ENCODE measurements around the gene GREM2.
A peak's percentile ranks its signal among the peaks of the same experiment; 100 is the strongest.

GREM2 gene

GRCh38 chr1:240611619-240612480 is at the start of gene GREM2:
Gene GREM2 (minus strand): TSS chr1:240612155. CDS start chr1:240493475, 118,680 bp downstream.
- no peaks in the 10 kb centered on the region for H3K36me3 ChIP-seq (ENCODE audit: insufficient read depth, low read length)
- peak within 1 kb of the TSS; percentile 91 for H2AFZ ChIP-seq (ENCODE audit: low read length, unreplicated experiment)
- no peak within 1 kb of the TSS for H3K27ac ChIP-seq (ENCODE audit: low read depth, low read length)
- H3K4me3 ChIP-seq (ENCODE audit: low read depth, low read length) = peak within 1 kb of the TSS; percentile 78
- no peaks in the 10 kb centered on the region for H3K27me3 ChIP-seq (ENCODE audit: insufficient read depth, low read length)
- no peaks in the 10 kb centered on the region for H3K79me2 ChIP-seq (ENCODE audit: control insufficient read depth, insufficient read depth, low read length, unreplicated experiment)
- H3K4me1 ChIP-seq (ENCODE audit: control insufficient read depth, insufficient read depth, low read length, unreplicated experiment) = peaks cover 9% of the 10 kb centered on the region

DNA sequence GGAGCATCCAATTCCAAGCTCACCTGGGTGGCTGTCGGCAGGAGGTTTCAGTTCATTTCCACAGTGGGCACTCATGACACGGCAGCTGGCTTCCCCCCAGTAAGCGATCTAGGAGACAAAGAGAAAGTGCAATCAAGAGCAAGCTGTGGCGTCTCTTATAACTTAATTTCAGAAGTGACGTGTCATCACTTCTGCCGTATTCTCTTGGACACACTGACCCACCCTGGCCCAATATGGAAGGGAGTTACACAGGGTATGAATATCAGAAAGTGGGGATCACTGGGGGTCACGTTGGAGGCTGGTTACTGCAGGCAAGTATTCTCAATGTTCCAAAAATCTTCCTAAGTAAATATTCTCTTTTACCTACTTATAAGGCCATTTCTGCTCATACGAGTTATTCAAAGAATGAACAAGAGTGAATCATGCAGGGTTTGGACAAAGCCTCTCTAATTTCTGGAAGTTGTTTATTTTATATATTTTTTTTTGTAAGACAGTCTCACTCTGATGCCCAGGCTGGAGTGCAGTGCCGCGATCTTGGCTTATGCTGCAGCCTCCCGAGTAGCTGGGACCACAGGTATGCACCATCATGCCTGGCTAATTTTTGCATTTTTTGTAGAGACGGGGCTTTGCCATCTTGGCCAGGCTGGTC is 46.5 kb upstream of the GREM2 start:
- Histone ChIP-seq H3K4me3 (ENCODE audit: low read depth, low read length) (peak overlapping the region; percentile 74), H2AFZ (ENCODE audit: low read length, unreplicated experiment) (peak overlapping the region; percentile 75), H3K79me2 (ENCODE audit: control insufficient read depth, insufficient read depth, low read length, unreplicated experiment) (no peaks in the 10 kb centered on the region)

DNA sequence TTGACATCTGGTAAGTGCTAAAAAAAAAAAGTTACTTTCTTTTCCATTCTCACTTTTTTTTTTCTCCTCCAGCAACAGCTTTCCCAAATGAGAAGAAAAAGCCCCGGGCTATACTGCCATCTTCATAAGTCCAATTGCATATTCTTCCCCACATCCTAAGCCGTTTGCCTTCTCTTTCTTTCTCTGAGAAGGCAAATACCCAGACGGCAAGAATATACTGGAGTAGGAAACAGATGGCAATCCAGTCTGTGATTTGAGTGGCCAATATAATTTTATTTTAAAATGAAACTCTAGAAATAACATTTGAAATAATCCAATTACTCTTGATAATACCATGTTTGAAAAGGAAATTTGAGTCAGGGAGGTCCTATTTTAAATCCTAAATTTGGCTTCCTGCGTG is 44.6 kb upstream of the GREM2 start:
- peaks cover 14% of the 10 kb centered on the region for H3K4me1 ChIP-seq (ENCODE audit: control insufficient read depth, insufficient read depth, low read length, unreplicated experiment)
- no peak overlapping the region for H3K4me3 ChIP-seq (ENCODE audit: low read depth, low read length)
- no peaks in the 10 kb centered on the region for H3K36me3 ChIP-seq (ENCODE audit: insufficient read depth, low read length)
- H3K27ac ChIP-seq (ENCODE audit: low read depth, low read length) = no peak overlapping the region
- no peak overlapping the region for H2AFZ ChIP-seq (ENCODE audit: low read length, unreplicated experiment)
- H3K79me2 ChIP-seq (ENCODE audit: control insufficient read depth, insufficient read depth, low read length, unreplicated experiment) = no peaks in the 10 kb centered on the region
- H3K27me3 ChIP-seq (ENCODE audit: insufficient read depth, low read length) = no peaks in the 10 kb centered on the region

More for the DNA sequence above, 46.5 kb upstream of the GREM2 start:
- H3K36me3 ChIP-seq (ENCODE audit: insufficient read depth, low read length) = no peaks in the 10 kb centered on the region
- no peak overlapping the region for H3K27ac ChIP-seq (ENCODE audit: low read depth, low read length)
- H3K27me3 ChIP-seq (ENCODE audit: insufficient read depth, low read length) = no peaks in the 10 kb centered on the region
- peaks cover 10% of the 10 kb centered on the region for H3K4me1 ChIP-seq (ENCODE audit: control insufficient read depth, insufficient read depth, low read length, unreplicated experiment)

- H3K36me3 ChIP-seq (ENCODE audit: insufficient read depth, low read length) = no peaks in the 10 kb centered on the region
- peak overlapping the region; percentile 64 for H3K4me3 ChIP-seq (ENCODE audit: low read depth, low read length)
- H3K27me3 ChIP-seq (ENCODE audit: insufficient read depth, low read length) = no peaks in the 10 kb centered on the region
- peak overlapping the region; percentile 46; the same call in 1 of the 2 replicates for H3K27ac ChIP-seq (ENCODE audit: low read depth, low read length)
- peaks cover 11% of the 10 kb centered on the region for H3K4me1 ChIP-seq (ENCODE audit: control insufficient read depth, insufficient read depth, low read length, unreplicated experiment)
- H3K79me2 ChIP-seq (ENCODE audit: control insufficient read depth, insufficient read depth, low read length, unreplicated experiment) = no peaks in the 10 kb centered on the region
- peak overlapping the region; percentile 72 for H2AFZ ChIP-seq (ENCODE audit: low read length, unreplicated experiment)
These were observed 41.0 kb upstream of the GREM2 start for GRCh38 chr1:240652961-240653409.

- peaks cover 10% of the 10 kb centered on the region for H3K4me1 ChIP-seq (ENCODE audit: control insufficient read depth, insufficient read depth, low read length, unreplicated experiment)
- peak overlapping the region; percentile 46; the same call in 1 of the 2 replicates for H3K27ac ChIP-seq (ENCODE audit: low read depth, low read length)
- H3K4me3 ChIP-seq (ENCODE audit: low read depth, low read length) = peak overlapping the region; percentile 64
- H3K79me2 ChIP-seq (ENCODE audit: control insufficient read depth, insufficient read depth, low read length, unreplicated experiment) = no peaks in the 10 kb centered on the region
- H3K36me3 ChIP-seq (ENCODE audit: insufficient read depth, low read length) = no peaks in the 10 kb centered on the region
- H2AFZ ChIP-seq (ENCODE audit: low read length, unreplicated experiment) = peak overlapping the region; percentile 72
- H3K27me3 ChIP-seq (ENCODE audit: insufficient read depth, low read length) = no peaks in the 10 kb centered on the region
These were observed 40.6 kb upstream of the GREM2 start for GRCh38 chr1:240652549-240652948.

DNA sequence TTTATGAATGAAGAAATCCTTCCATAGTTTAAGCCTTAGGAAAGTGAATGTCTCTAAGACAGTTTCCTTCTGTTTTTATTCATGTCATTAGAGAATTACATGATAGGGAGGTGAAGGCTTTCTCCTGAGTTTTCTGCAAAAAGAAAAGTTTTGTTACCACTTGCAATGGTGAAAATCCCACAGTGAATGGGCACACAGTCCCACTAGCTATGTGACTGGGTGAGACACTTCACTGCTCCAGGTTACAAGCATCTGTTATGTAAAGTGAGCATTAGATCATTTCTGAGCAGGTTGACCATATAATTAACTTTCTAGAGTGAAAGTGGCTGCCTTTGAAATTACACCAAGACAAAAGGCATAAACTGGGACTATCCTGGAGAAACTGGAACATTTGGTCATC is 38.9 kb upstream of the GREM2 start:
- Histone ChIP-seq H3K36me3 (ENCODE audit: insufficient read depth, low read length) (no peaks in the 10 kb centered on the region), H2AFZ (ENCODE audit: low read length, unreplicated experiment) (no peak overlapping the region), H3K4me1 (ENCODE audit: control insufficient read depth, insufficient read depth, low read length, unreplicated experiment) (peaks cover 10% of the 10 kb centered on the region)

GRCh38 chr1:240649733-240650721 is 38.1 kb upstream of the GREM2 start:
- Histone ChIP-seq H3K36me3 (ENCODE audit: insufficient read depth, low read length) (no peaks in the 10 kb centered on the region), H2AFZ (ENCODE audit: low read length, unreplicated experiment) (no peak overlapping the region), H3K27me3 (ENCODE audit: insufficient read depth, low read length) (no peaks in the 10 kb centered on the region), H3K4me3 (ENCODE audit: low read depth, low read length) (no peak overlapping the region), H3K79me2 (ENCODE audit: control insufficient read depth, insufficient read depth, low read length, unreplicated experiment) (no peaks in the 10 kb centered on the region), H3K4me1 (ENCODE audit: control insufficient read depth, insufficient read depth, low read length, unreplicated experiment) (peaks cover 10% of the 10 kb centered on the region), H3K27ac (ENCODE audit: low read depth, low read length) (no peak overlapping the region)

More for the DNA sequence above, 38.9 kb upstream of the GREM2 start:
- no peaks in the 10 kb centered on the region for H3K79me2 ChIP-seq (ENCODE audit: control insufficient read depth, insufficient read depth, low read length, unreplicated experiment)
- no peak overlapping the region for H3K27ac ChIP-seq (ENCODE audit: low read depth, low read length)
- H3K27me3 ChIP-seq (ENCODE audit: insufficient read depth, low read length) = no peaks in the 10 kb centered on the region
- H3K4me3 ChIP-seq (ENCODE audit: low read depth, low read length) = no peak overlapping the region

- no peaks in the 10 kb centered on the region for H3K4me1 ChIP-seq (ENCODE audit: control insufficient read depth, insufficient read depth, low read length, unreplicated experiment)
- no peaks in the 10 kb centered on the region for H3K27me3 ChIP-seq (ENCODE audit: insufficient read depth, low read length)
- H3K79me2 ChIP-seq (ENCODE audit: control insufficient read depth, insufficient read depth, low read length, unreplicated experiment) = no peaks in the 10 kb centered on the region
- H3K4me3 ChIP-seq (ENCODE audit: low read depth, low read length) = no peak overlapping the region
- no peaks in the 10 kb centered on the region for H3K36me3 ChIP-seq (ENCODE audit: insufficient read depth, low read length)
- H2AFZ ChIP-seq (ENCODE audit: low read length, unreplicated experiment) = no peak overlapping the region
- no peak overlapping the region for H3K27ac ChIP-seq (ENCODE audit: low read depth, low read length)
These were observed 34.8 kb upstream of the GREM2 start for GRCh38 chr1:240646571-240647240.

DNA sequence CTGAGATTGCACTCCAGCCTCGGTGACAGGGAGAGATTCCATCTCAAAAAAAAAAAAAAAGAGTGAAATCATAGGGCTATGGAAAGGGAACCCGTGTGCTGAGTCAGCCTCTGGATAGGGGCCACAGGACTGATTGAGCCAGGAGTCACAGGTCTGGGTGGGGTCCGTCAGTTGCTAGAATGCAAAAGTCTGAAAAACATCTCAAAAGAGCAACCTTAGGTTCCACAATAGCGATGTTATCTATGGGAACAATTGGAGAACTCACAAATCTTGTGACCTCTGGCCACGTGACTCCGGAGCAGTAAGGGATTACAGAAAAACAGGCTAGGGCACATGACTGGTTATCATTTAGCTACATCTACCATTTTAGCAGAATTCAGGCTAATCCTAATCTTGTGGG is 32.8 kb upstream of the GREM2 start:
- Histone ChIP-seq H3K27me3 (ENCODE audit: insufficient read depth, low read length) (no peaks in the 10 kb centered on the region), H3K4me1 (ENCODE audit: control insufficient read depth, insufficient read depth, low read length, unreplicated experiment) (no peaks in the 10 kb centered on the region), H3K27ac (ENCODE audit: low read depth, low read length) (no peak overlapping the region), H3K79me2 (ENCODE audit: control insufficient read depth, insufficient read depth, low read length, unreplicated experiment) (no peaks in the 10 kb centered on the region), H2AFZ (ENCODE audit: low read length, unreplicated experiment) (no peak overlapping the region), H3K36me3 (ENCODE audit: insufficient read depth, low read length) (no peaks in the 10 kb centered on the region), H3K4me3 (ENCODE audit: low read depth, low read length) (no peak overlapping the region)

All from ACC112 (cell line).